Activated CD4-positive, alpha-beta T cell treated with anti-CD3 and anti-CD28 coated beads, Interleukin-10, Interleukin-2, amounts not matched to agents 100 ng/mL and 50 ng/mL, durations not matched to agents 16 hours and 8 hours (primary cell): ENCODE results near the gene VWA8.
"Not testable (repeated sequence)": the region's sequence is repeated elsewhere in the genome, so short reads cannot be mapped to it uniquely, and the experiment has no call there.

Source experiments
- DNase-seq: peaks from one replicate; pipeline ENCODE4 v3.0.0-alpha.2; 2020

Gene VWA8

GRCh38 chr13:41546372-41547190 is 414.3 kb downstream of the VWA8 start:
- DNase-seq: peak; percentile 33

GRCh38 chr13:41545432-41545707 is 415.5 kb downstream of the VWA8 start:
- no peak for DNase-seq

GRCh38 chr13:41543664-41544300 is 417.1 kb downstream of the VWA8 start:
- no peak for DNase-seq

- not testable (repeated sequence) for DNase-seq
These were observed 418.1 kb downstream of the VWA8 start for GRCh38 chr13:41542799-41543198.

GRCh38 chr13:41542281-41542680 is 418.6 kb downstream of the VWA8 start:
- no peak for DNase-seq

GRCh38 chr13:41541142-41541938 is 419.6 kb downstream of the VWA8 start:
- DNase-seq: no peak

- DNase-seq: not testable (repeated sequence)
These were observed 420.7 kb downstream of the VWA8 start for GRCh38 chr13:41540240-41540639.

GRCh38 chr13:41533266-41534052 is 427.4 kb downstream of the VWA8 start:
- no peak for DNase-seq

- no peak for DNase-seq
These were observed 432.9 kb downstream of the VWA8 start for GRCh38 chr13:41528021-41528420.

- no peak for DNase-seq
These were observed 440.0 kb downstream of the VWA8 start for GRCh38 chr13:41520660-41521630.

- DNase-seq: no peak
These were observed 440.8 kb downstream of the VWA8 start for GRCh38 chr13:41520016-41520659.
